Frontal cortex (tissue), 4 donors: ENCODE results near the gene ING3. TPM values are rescaled to one million over a fixed set of nuclear protein-coding genes. Genes with fewer than 3 reads are reported as not detected.

Experiments
- DNase-seq, 2 donors: peaks; one replicate each; pipeline ENCODE4 v3.0.0; 2012; ENCODE audit warnings: low spot score in 2 of 2
- FAIRE-seq: peaks from 2 replicates; lab custom pipeline; 2012; peaks lifted over from hg19 to GRCh38; lab: Jason Lieb, UNC
- small RNA-seq: library from RNA; depleted of rRNA; stranded (forward); fragments of <200 nt; gene quantifications from one replicate; pipeline ENCODE3, GENCODE V24; 2014
- total RNA-seq: library from RNA; depleted of rRNA; stranded (reverse); fragments of >200 nt; gene quantifications from one replicate; pipeline ENCODE4 v1.2.3, GENCODE V29; 2014
- donor health status: control.
- donor health status: control.
- donor health status: control.

Gene ING3
- total RNA-seq, 1 donor from 2014 or later: 33.8 TPM

DNA sequence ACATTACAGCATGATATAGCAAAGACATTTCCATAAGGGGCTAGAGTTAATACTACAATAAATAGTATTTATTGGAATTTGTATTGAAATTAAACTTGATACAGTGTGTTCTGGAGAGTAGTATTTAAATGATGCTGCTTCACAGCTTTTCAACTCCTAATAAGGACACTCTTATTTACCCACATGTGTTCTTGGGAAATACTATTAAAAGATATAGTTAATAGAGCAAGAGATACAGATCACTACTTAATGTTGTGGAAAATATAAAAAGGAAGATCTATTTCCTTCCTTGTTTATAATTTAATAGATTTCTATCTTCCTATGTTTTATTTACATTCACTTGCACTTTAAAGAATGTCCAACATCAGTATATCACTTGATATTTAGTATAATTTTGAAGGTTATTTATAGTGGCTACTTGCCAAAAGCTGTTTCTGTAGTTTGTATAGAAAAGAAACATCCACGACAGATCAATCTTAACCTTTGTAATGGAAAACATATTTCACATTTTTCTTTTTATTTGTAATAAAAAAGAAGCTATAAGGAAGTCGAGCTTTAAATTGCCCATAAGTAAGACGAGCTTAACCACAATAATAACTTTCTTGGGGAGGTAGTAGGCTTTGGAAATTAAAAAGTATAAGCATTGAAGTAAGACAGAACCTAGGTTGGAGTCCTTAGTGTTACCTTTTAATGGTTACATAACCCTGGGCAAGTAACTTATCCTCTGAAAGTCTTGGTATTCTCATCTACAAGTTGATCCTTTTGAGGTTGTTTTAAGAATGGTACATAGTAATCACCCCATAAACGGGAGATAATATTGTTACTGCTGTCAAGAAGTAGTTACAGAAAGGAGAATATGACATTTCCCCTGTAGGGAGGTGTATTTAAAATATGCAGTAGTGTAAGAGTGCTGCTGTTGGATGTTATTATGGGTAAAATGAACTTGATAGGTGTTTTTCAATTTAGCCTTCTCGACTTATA lies 70.7 kb downstream of the ING3 start:
- FAIRE-seq (no peak), DNase-seq (no peak)

DNA sequence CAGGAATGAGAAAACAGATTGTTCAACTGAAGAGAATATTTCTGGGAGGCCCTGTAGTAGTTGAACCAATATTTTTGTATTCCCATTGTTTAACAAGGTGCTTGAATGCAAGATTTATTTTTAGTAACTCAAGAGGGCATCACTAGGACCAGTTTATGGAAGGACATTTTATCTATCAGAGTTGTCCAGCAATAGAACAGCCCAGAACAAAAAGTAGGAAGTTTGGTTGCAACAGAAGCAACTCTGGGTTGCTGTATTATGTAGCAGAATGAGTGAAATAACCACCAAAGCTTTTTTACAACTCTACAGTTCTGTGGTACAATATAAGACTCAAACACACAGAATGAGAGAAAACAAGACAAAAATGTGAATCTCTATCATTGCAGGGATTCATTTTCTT lies 72.6 kb downstream of the ING3 start:
- no peak for FAIRE-seq

DNA sequence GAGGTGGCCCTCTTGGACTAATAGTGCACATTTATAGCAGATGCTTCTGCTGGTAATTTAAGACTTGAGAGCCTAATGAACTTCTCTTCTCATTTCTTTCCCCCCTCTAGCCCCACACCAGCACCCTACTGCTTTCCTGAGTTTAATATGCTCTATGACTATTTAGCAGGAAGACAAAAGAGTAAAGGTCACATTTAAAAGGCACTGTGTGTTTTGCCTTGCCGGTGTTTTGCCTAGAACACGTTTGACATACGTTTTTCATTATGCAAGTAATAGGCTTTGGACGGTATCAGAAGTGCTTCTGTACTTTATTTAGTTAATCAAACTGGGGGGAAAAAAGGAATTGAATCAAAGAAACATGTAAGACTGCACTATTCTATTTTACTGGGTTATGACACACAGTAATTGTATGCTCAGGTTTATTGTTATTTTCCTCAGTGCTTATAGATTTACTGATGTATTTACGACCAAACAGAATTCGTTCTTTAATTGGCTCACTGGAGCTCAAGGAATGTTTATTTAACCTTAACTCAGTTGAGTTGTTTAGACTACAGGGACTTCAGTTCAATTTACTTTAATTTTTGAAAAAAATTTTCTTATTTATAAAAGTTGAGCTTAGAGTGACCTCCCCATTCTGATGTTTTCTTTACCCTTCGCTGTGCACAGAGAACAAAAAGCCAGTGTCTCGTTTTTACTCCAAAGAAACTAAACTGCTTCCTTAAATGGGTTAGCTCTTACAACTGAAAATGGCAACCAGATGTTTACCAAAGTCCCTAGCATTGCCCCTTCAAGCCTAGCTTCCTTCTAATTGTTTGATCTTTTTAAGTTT lies 73.3 kb downstream of the ING3 start:
- no peak for FAIRE-seq
- no peak for DNase-seq

More for the DNA sequence above, 72.6 kb downstream of the ING3 start:
- no peak for DNase-seq

DNA sequence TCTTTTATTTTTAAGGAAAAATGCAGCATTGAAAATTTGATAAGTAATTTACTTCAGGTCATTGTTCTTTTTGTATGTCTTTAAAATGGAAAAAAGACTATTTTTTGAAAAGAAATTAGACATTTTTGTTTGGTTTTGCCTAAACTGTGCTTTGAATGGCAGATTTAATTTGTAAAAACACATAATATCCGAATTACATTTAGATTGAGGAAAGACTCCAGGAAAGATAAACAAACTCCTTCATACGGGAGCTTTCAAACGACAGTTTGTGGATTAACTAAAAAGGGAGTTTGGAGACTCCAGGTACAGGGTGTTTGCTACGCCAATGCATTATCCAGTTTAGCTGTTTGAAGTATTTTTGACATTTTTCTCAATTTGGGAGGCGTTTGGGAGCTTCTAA lies 74.0 kb downstream of the ING3 start:
- FAIRE-seq: no peak
- DNase-seq: no peak

DNA sequence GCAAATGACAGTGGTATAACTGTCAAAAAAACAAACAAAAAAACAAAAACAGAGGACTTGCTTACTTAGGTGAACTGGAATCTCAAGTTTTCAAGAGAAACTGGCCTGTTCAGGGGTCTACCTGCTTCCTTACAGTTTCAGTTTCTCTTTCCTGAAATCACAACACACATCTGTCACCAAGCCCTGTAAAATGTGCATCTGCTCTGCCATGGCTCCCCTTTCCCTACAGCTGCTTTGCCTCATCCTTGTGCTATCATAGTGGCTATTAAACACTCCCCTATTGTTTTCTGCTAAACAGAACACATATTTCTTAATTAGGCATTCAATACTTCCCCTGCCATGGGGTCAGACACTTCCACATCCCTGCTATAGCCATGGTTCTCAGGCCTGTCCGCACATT lies 75.6 kb downstream of the ING3 start:
- DNase-seq: no peak
- FAIRE-seq: no peak

DNA sequence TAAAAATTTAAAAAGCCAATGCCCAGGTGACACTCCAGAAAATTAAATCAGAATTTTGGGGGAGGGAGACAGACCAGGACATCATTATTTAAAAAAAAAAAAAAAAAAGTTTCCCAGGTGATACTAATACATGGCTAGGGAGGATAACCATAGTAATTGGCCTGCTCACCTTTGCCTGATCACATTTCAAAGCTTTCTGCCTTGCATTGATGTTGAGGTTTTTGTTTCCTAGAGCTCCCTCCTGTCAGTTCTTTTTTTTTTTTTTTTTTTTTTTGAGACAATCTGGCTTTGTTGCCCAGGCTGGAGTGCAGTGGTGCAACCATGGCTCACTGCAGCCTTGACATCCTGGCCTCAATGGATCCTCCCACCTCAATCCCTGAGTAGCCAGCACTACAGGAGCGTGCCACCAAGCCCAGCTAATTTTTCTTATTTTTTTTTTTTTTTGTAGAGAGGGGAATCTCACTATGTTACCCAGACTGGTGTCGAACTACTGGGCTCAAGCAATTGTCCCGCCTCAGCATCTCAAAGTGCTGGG lies 76.1 kb downstream of the ING3 start:
- FAIRE-seq: no peak
- DNase-seq: no peak

Small RNAs within 50 kb of the gene (small RNA-seq; reads per million reads assigned to genes)
- not detected for gene RNA5SP240

Other genes with a start within 250 kb of the ING3 start
- 5.7 TPM for gene TSPAN12, start 92.6 kb upstream of the ING3 start, total RNA-seq
- gene CPED1, start 37.9 kb downstream of the ING3 start, total RNA-seq: 3.3 TPM